GM18502 (cell line): ENCODE measurements around the gene RNGTT.
"Not testable (repeated sequence)": the region's sequence is repeated elsewhere in the genome, so short reads cannot be mapped to it uniquely, and the experiment has no call there.

ENCODE experiments used
- ATAC-seq: cut with Tn5 transposase; IDR thresholded peaks from one replicate; pipeline ENCODE4 v1.9.1; 2021; ENCODE audit warnings: mild to moderate bottlenecking; ENCODE audit not compliant: unreplicated experiment, poor library complexity

RNGTT gene

GRCh38 chr6:88963139-88964090, at the start of gene RNGTT:
Gene RNGTT, minus strand, starts transcription at chr6:88963618. Its CDS starts 209 bp downstream, at chr6:88963409.
- ATAC-seq = peak; percentile 99

GRCh38 chr6:89011436-89011835, 48.0 kb upstream of the RNGTT start:
- no peak for ATAC-seq

- ATAC-seq = no peak
Observed at GRCh38 chr6:89010825-89011224, 47.4 kb upstream of the RNGTT start.

- ATAC-seq = no peak
Observed at GRCh38 chr6:89009624-89010059, 46.2 kb upstream of the RNGTT start.

GRCh38 chr6:89008815-89009374, 45.5 kb upstream of the RNGTT start:
- ATAC-seq = no peak

- no peak for ATAC-seq
Observed at GRCh38 chr6:89008001-89008814, 44.8 kb upstream of the RNGTT start.

GRCh38 chr6:89007209-89008000, 44.0 kb upstream of the RNGTT start:
- no peak for ATAC-seq

- no peak for ATAC-seq
Observed at GRCh38 chr6:89002523-89002922, 39.1 kb upstream of the RNGTT start.

GRCh38 chr6:88997327-88997726, 33.9 kb upstream of the RNGTT start:
- no peak for ATAC-seq

- ATAC-seq = no peak
Observed at GRCh38 chr6:88992741-88993552, 29.5 kb upstream of the RNGTT start.

- no peak for ATAC-seq
Observed at GRCh38 chr6:88989215-88989614, 25.8 kb upstream of the RNGTT start.

- ATAC-seq = no peak
Observed at GRCh38 chr6:88987922-88988321, 24.5 kb upstream of the RNGTT start.

GRCh38 chr6:88985901-88986300, 22.5 kb upstream of the RNGTT start:
- ATAC-seq = no peak

GRCh38 chr6:88984606-88985005, 21.2 kb upstream of the RNGTT start:
- no peak for ATAC-seq

GRCh38 chr6:88984152-88984551, 20.7 kb upstream of the RNGTT start:
- no peak for ATAC-seq

- ATAC-seq = no peak
Observed at GRCh38 chr6:88983532-88983931, 20.1 kb upstream of the RNGTT start.

GRCh38 chr6:88983129-88983528, 19.7 kb upstream of the RNGTT start:
- ATAC-seq = not testable (repeated sequence)

GRCh38 chr6:88982720-88983119, 19.3 kb upstream of the RNGTT start:
- peak; percentile 76 for ATAC-seq

GRCh38 chr6:88975369-88975768, 12.0 kb upstream of the RNGTT start:
- ATAC-seq = no peak
